Activated T-helper 1 cell treated with anti-CD3 and anti-CD28 coated beads, Interleukin-2, amount 50 U/mL, for 16 hours (primary cell): ENCODE data around the gene LRIT1.
"Not testable (repeated sequence)": the region's sequence is repeated elsewhere in the genome, so short reads cannot be mapped to it uniquely, and the experiment has no call there.

Experiments
- DNase-seq, 2 donors: peaks; one replicate each; pipeline ENCODE4 v3.0.0-alpha.2; 2020; ENCODE audit warnings: low read depth in 1 of 2, low spot score in 1 of 2

Gene LRIT1, protein sequence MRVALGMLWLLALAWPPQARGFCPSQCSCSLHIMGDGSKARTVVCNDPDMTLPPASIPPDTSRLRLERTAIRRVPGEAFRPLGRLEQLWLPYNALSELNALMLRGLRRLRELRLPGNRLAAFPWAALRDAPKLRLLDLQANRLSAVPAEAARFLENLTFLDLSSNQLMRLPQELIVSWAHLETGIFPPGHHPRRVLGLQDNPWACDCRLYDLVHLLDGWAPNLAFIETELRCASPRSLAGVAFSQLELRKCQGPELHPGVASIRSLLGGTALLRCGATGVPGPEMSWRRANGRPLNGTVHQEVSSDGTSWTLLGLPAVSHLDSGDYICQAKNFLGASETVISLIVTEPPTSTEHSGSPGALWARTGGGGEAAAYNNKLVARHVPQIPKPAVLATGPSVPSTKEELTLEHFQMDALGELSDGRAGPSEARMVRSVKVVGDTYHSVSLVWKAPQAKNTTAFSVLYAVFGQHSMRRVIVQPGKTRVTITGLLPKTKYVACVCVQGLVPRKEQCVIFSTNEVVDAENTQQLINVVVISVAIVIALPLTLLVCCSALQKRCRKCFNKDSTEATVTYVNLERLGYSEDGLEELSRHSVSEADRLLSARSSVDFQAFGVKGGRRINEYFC

DNA sequence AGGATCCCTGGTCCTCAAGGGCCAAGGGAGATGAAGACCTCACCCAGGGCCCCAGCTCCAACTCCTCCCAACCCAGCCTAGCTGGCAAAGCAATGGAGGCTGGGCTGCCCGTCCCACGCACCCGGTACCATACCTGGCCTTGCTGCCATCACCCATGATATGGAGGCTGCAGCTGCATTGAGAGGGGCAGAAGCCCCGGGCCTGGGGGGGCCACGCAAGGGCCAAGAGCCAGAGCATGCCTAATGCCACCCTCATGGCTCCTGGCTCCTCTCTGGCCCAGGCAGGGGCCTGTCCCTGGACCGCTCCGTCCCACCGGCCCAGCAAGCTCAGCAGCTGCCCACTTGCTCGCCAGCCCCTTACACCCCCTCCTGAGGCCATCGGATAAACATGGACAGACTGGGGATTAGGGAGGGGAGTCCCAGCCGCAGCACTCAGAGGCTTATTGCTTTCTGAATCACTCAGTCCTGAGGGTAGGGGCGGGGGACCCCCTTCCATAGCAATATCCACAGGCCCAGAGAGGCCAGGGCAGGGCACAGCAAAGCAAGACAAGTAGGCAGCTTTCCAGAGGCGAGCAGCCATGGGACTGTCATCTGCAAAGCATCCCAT, at the start of gene LRIT1:
Gene LRIT1 (minus strand): TSS at position 362 of the 606 bp plus-strand sequence. CDS start 107 bp downstream, at position 255.
- DNase-seq = no peak

DNA sequence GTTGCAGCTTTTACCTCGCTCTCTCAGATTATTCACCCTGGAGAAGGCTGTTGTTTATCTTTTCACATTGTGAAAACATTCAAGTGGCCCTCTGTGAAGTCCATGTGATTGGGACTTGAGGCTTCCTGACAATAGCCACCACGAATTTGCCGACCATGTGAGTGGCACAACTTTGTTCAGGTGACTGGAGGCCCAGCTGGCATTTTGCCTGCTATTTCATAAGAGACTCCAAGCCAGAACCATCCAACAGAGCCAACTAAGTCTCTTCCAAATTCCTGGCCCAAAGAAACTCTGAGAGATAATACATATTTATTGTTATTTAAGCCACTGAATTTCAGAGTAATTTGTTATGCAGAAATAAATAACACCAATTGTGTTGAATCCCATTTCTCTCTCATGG, 48.9 kb upstream of the LRIT1 start:
- DNase-seq = no peak

DNA sequence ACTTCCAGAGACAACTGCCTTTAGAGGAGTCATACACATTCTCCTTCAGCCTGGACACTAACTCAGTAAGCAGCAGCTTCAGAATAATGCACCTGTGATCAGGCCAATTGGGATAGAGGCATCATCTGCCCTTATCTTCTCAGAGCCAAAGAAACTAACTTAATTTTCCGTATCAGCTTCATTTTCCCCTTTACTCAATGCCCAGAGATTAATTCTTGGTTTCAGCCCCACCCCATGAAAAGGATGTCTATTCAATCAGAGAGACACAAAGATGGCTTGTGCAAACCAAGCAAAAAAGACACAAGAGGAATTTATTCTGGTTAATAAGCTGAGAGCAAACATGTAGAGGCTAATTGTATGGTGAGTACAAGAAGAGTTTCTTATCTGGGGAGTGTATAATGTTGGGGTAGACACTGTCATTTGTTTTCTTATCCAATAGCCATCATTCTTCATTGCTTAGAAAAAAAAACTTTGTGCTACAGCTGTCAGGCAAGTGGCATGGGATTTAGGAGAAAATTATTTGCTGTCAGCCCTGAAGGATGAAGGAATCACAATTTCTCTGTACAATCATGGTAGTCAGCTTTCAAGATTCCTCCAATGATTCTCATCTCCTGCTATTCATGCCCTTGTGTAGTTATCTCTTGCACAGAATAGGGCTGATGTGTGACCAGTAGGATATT, 48.3 kb upstream of the LRIT1 start:
- DNase-seq = no peak

DNA sequence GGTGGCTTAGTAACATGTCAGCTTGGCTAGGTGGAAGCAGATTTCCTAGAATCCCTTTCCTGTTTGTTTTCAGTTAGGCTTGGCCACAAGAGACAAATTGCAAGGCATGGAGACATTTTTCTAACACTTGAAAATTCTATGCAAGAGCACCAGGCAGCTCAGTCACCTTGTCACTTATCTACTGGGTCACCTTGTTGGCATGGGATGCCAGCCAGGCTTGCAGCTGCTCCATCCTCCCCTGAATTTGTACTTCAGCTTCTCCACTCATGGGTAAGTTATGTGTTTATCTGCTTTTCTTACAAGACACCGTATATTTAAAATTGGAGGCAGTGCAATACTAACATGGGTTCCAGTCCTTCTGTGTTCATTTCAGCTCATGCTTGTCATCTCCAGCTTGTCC, 46.8 kb upstream of the LRIT1 start:
- DNase-seq = no peak

DNA sequence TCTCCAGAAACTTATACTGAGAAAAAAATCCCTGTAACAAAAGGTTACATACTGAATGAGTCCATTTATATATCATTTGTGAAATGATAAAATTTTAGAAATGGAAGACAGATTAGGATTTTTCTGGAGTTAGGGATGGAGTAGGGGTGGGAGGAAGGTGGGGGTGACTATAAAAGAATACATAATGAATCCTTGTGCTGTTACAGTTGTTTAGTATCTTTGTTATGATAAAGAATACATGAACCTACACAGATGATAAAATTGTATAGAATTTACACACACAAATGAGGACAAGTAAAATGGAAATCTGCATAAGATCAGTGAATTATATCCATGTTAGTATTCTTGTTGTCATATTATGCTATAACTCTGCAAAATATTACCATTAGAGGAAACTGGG, 45.3 kb upstream of the LRIT1 start:
- DNase-seq = no peak

DNA sequence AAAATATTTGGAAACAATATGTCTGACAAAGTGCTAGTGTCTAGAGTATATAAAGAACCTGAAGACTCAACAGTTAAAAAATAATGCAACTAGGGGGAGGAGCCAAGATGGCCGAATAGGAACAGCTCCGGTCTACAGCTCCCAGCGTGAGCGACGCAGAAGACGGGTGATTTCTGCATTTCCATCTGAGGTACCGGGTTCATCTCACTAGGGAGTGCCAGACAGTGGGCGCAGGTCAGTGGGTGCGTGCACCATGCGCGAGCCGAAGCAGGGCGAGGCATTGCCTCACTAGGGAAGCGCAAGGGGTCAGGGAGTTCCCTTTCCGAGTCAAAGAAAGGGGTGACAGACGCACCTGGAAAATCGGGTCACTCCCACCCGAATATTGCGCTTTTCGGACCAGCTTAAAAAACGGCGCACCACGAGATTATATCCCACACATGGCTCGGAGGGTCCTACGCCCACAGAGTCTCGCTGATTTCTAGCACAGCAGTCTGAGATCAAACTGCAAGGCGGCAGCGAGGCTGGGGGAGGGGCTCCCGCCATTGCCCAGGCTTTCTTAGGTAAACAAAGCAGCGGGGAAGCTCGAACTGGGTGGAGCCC, 38.6 kb upstream of the LRIT1 start:
- DNase-seq = not testable (repeated sequence)

DNA sequence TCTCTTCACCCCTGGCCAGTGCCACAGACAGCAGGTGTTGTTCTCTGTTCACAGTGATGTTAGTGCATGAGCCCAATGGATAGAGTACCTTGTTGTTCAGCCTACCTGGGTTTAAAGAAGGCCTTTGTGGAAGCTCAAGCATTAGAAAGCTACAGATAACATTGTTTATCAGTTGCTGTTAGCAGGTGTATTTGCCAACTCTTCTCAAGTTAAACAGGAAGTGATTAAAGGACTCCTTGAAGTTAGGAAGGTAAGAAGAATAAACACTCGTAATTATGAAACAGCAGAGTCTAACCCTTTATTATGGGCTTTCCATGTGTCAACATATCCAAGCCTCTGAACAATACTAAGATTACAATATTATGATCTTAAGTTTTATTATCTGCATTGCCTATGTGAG, 29.4 kb upstream of the LRIT1 start:
- DNase-seq = no peak

DNA sequence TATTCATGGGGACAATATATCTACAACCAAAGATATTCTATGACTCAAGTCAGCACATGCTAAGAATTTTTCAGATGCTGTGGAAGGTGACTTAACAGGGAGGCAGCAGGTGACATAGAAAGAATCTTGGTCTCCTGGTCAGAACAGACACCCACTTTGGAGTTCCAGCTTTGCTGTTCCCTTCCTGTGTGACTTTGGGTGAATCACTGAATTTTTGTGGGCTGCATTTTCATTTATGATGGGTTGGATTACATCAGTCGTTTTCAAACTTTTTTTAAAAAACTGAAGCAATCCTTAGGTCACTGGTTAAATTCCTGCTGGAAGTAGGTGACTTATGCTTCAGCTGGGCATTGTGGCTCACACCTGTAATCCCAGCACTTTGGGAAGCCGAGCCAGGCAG, 28.4 kb upstream of the LRIT1 start:
- DNase-seq = no peak

DNA sequence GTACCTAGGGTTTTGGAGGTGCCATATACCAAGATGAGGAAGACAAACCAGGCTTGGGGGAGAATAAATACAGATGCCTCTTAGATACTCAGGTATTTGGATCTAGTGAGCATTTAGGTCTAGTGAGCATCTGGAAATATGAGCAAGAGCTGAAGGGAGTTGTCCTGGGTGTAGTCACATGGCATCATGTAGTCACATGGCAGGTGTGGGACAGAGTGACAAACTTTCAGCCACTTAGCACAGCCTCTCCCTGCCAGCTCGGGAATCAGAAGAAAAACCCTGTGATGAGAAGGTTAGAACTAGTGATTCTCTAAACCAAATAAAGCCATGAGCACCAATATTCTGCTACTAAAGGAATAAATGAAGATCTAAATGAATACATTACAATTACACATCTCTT, 27.8 kb upstream of the LRIT1 start:
- DNase-seq = no peak

DNA sequence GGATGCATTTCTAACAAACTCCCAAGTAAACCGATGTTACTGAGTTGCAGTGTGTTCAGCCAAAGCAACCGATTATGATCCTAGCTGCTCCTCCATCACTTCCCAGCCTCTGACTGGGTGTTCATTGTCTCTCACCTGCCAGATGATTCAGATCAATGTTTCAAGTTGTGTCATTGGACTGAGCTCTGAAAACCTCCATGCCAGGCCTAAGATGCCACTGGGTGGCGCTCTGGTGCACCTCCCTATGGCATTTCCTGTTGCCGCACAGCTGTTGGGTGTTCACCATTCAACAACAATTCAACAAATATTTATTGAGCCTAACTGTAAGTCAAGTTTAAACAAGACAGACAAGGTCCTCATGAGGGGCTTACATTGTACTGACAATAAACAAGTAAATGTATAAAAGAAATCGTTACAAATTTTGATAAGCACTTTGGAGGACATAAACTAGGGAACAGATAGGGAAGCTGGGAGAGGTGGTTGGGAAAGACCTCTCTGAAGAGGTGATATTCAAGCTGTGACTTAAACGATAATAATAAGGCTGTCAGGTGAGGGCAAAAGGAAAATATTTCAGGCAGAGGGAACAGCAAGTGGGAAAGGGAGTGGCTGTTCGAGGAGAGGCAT, 26.3 kb upstream of the LRIT1 start:
- DNase-seq = peak; percentile 29 to 43

DNA sequence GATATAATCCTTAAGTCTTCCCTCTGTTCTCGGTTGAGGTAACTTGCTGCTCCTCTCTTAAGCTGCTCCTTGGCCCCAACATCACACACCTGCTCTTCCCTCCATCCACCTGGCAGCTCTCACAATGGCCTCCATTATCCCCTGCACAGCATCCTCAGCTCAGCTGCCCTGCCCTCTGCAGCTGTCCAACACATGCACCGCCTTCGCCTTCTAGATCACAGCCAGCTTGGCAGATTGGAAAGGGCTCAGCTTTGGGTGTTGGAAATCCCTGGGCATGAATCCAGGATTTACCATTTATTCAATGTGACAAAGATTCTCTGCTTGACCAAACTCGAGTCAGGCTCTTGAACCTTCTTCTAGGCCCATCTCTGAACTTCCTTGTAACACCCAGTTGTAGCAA, 24.1 kb upstream of the LRIT1 start:
- DNase-seq = no peak

DNA sequence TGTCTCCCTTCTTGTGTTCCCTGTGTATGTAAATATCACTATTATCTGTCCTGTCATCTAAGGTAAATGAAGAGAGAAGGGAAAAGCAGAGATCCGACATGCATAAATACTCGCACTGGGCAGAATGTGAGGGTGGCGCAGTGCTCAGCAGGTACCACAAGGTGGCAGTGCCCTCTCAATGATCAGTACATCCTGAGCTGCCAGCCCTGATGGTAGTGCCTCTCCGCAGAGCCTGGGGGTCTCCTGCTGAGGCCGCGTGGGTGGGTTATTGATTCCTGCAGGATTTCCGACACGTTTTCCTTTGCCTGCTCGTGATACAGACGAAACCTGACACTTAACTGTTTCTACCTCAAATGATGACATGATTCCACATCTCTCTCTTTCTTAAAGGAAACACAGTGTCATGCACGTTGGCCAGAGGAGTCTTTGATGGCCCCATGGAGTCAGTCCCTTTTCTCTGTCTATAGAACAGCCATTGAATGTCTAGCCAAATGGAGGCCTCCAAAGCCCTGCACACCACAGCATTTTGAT, 23.3 kb upstream of the LRIT1 start:
- peak; percentile 39 to 44 for DNase-seq

DNA sequence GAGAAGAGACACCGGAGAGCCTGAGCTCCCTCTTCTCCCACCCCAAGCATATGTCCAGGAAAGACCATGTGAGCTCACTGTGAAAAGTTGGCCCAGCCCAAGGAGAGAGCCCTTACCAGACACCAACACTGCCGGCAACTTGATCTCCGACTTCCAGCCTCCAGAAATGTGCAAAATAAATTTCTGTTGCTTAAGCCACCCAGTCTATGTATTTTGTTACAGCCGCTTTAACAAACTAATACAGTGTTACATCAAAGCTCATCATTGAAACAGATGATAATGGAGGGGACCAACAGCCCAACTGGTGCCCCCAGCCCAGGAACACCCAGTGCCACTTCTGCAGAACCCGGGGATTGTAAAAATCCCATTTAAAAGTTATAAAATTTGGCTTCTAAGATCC, 22.4 kb upstream of the LRIT1 start:
- DNase-seq = no peak

DNA sequence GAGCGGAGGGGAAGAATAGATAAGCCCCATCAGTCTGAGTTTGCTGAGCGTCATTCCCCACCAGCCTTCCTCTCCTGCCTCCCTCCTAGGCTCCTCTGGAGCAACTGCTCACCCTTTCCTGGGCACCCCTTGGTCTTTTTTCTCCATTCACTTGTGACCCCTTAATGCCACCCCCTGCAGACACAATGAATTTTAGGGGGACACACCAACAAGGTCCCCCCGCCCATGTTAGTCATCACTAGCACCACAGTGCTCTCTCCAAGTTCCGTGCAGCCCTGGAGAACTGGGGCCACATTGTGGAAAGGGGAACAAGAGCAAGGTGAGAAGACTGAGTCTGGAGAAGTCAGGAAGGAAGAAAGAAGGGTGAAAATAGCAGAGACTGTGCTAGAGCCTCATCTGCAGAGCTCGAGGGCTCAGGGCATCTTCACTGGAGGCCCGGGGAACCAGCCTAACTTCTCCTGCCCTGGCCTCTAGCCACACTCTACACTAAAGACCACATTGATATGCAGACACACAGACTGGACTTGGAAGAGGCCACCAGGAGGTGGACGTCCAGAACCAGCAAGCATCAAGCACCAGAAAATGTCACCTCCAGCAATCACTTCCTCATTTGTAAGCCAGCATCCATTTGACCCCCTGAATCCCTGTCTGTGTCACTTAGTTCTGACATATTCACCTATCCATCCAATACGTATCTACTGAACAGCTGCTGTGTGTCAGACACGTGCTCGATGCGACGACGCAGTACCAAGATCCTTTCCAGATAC, 21.0 kb upstream of the LRIT1 start:
- DNase-seq = no peak

DNA sequence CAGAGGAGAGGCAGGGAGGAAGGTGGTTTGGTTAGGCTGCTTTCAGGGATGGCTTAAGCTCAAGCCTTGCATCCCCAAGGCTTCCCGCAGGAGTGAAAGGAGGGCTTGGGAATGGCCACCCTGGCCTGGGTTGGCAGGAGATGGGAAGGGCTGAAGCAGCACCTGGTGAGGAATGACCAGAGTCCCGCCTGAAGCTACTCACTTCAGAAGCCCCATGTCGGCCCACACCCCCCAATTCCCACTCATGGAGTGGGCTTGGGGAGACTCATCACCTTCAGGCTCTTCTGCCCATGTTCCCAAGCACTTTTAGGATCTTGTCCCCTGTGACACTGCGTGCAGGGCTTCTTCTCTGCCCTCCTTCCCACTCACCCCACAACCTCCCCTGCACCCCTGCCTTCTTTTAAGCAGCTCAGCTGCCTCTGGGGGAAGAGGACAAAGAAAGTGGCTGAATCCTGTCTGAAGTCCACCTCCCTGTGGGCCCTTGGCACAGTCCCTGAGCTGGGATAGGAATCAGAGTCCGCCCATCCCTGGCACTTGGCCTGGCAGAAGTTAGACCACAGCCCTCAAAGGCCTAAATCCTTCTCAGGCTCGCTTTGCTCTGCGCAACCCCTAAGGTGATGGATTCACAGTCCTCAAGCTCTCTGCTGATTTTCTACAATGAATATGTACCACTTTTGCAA, 20.0 kb upstream of the LRIT1 start:
- DNase-seq = no peak

DNA sequence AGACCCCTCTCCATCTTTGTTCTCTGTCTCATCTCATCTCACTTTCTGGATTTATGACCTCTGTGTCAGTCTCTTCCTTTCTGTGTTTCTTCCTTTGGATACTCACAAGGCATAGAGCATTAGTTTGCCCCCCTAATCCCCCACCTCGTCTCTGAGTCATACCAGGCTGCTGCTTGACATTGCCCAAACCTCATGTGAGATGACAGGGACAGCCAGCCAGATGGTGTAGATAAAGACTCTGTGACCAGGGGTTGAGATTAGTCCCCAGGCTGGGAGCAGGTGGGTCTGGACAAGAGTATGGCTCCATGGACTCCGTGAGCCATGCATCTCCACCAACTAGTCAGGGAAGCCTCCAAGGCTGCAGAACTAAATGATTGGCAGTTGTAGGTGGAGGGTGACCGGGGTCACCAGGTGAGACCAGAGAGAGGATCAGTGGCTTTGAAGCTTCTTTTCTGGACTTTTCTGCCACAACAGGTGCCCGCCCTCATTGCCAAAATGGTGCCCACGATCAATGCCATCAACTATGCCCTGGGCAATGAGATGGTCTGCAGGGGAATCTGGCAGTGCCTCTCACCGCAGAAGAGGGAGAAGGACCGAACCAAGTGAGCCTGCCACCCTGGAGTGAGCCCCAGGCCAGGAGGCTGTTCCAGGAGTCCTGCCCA, 16.8 kb upstream of the LRIT1 start:
- DNase-seq = no peak

DNA sequence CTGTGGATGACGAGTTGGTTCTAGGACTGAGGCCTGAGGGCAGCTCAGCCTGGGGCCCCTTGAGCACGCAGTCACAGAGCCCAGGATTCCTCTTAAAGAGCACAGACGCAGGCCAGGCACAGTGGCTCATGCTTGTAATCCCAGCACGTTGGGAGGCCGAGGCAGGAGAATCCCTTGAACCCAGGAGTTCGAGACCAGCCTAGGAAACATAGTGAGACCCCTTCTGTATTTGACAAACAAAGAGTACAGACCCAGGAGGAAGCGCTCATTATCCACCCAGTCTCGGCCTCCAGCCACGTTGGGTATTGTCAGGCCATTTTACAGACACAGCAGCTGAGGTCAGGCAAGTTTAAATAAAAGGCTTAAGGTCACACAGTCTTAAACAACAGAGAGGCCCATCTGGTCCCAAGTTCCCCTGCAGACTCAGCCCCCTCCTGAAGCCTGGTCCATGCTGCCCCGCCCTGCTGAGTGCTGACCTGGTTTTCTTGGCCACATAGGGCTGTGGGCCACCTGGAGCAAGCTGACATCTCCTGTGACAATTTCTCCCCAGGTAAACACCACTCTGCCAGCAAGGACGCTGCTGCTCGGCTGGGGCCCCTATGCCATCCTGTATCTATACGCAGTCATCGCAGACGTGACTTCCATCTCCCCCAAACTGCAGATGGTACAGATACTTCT, 16.1 kb upstream of the LRIT1 start:
- no peak for DNase-seq
